Natural killer cell (primary cell): Measurements from ENCODE around the gene CAND1. TPM values are rescaled to one million over a fixed set of nuclear protein-coding genes. Genes with fewer than 3 reads are reported as not detected.

ENCODE experiments used
- ATAC-seq, 3 donors: fragments of 150-1000 bp in 2 of 3; fragments of 200-7000 bp in 1 of 3; cut with Tn5 transposase; 1 replicate in 1 of 3; 2 replicates in 2 of 3; pipeline ENCODE4 v1.10.0; 2021; ENCODE audit warnings: mild to moderate bottlenecking in 2 of 3, moderate library complexity in 2 of 3
- DNase-seq, 2 donors: peaks; one replicate each; pipeline versions ENCODE4 v3.0.0 to v3.0.0-alpha.2; 2013 to 2021; ENCODE audit warnings: mixed read lengths in 1 of 2
- H3K27ac ChIP-seq: one replicate; pipeline ENCODE4 v1.5.1; 2013; ENCODE audit warnings: mild to moderate bottlenecking, low read length
- H3K27me3 ChIP-seq: one replicate; pipeline ENCODE4 v1.6.1; 2013; ENCODE audit warnings: low read length; ENCODE audit not compliant: control insufficient read depth, insufficient read depth
- H3K36me3 ChIP-seq: one replicate; pipeline ENCODE4 v1.6.1; 2013; ENCODE audit warnings: low read length; ENCODE audit not compliant: control insufficient read depth, insufficient read depth
- H3K4me1 ChIP-seq: one replicate; pipeline ENCODE4 v1.6.1; 2013; ENCODE audit warnings: low read length; ENCODE audit not compliant: control insufficient read depth, insufficient read depth
- H3K4me3 ChIP-seq: one replicate; pipeline ENCODE4 v1.5.1; 2013; ENCODE audit warnings: low read length
- H3K9me3 ChIP-seq: one replicate; pipeline ENCODE4 v1.6.1; 2013; ENCODE audit warnings: low read length; ENCODE audit not compliant: control insufficient read depth, insufficient read depth
- H3K27ac Mint-ChIP-seq, 2 donors: one replicate each; pipeline ENCODE4 v1.8.0; 2022; ENCODE audit warnings: mild to moderate bottlenecking in 2 of 2, mixed read lengths in 2 of 2, moderate library complexity in 1 of 2
- H3K27me3 Mint-ChIP-seq, 2 donors: one replicate each; pipeline ENCODE4 v1.8.0; 2022; ENCODE audit warnings: low read depth in 2 of 2, mixed read lengths in 2 of 2
- H3K36me3 Mint-ChIP-seq: one replicate; pipeline ENCODE4 v1.8.0; 2022; ENCODE audit warnings: mixed read lengths
- H3K4me1 Mint-ChIP-seq, 2 donors: one replicate each; pipeline ENCODE4 v1.8.0; 2022; ENCODE audit warnings: mixed read lengths in 2 of 2
- H3K4me3 Mint-ChIP-seq: one replicate; pipeline ENCODE4 v1.8.0; 2022; ENCODE audit warnings: mild to moderate bottlenecking, moderate library complexity, mixed read lengths
- H3K9me3 Mint-ChIP-seq, 2 donors: one replicate each; pipeline ENCODE4 v1.8.0; 2022; ENCODE audit warnings: mixed read lengths in 2 of 2
- WGBS: methylation state at CpG from one replicate; pipeline ENCODE4 v1.1.7; 2013; ENCODE audit warnings: missing lambda C conversion rate; ENCODE audit not compliant: insufficient coverage; 5-methylcytosine and 5-hydroxymethylcytosine counted together
- intact Hi-C: fragments of 100-400 bp; cut with micrococcal nuclease; formaldehyde crosslinking; loops from one replicate; pipeline ENCODE4 v1.14.2; 2022
- total RNA-seq, 4 donors: library from RNA; stranded (reverse); fragments of 120-200 nt in 1 of 4; gene quantifications; one replicate each; pipeline versions ENCODE4 v1.2.3 to v1.2.4, GENCODE V29; 2013 to 2022
- TF ChIP-seq, protein P1 (sequence below): fragments of 200-600 bp; IDR thresholded peaks from one replicate; pipeline ENCODE4 v1.8.0; 2022; ENCODE audit warnings: antibody characterized with exemption

The CAND1 gene
- total RNA-seq, 3 donors from 2014 or later (not counting 1 experiment from before 2014, with no cell fraction given), result 103 to 118 (median 104) TPM

DNA sequence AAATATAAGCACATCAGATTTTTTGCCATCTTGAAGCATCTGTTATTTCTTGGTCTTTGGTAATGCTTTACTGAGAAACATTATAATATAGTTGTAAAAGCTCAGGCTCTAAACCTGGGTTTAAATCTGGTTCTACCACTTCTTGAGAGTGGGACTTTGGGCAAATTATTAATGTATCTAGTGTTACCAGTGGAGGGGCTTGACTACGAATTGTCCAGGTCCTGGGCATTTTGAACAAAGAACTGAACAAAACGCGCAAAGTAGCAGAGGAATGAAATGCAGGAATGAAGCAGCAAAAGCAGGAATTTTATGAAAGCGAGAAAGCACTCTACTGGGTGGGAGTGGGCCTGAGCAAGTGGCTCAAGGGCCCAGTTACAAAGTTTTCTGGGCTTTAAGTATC lies 50.8 kb downstream of the CAND1 start:
- Histone ChIP-seq H3K27ac (no peak overlapping the region), H3K36me3 (peaks cover 5% of the 10 kb centered on the region), H3K4me1 (peaks cover 4% of the 10 kb centered on the region), H3K27me3 (no peaks in the 10 kb centered on the region), H3K4me3 (no peak overlapping the region), H3K9me3 (no peaks in the 10 kb centered on the region)
- Mint-ChIP-seq H3K9me3 (no peaks in the 10 kb centered on the region), H3K36me3 (no peaks in the 10 kb centered on the region), H3K27me3 (no peaks in the 10 kb centered on the region), H3K27ac (no peak overlapping the region), H3K4me1 (peaks cover 15 to 24% of the 10 kb centered on the region in 2 donors), H3K4me3 (no peak overlapping the region)
- intact Hi-C loops, result no loop called here
- ATAC-seq, result no peak
- DNase-seq, result no peak
- TF ChIP-seq, protein P1, sequence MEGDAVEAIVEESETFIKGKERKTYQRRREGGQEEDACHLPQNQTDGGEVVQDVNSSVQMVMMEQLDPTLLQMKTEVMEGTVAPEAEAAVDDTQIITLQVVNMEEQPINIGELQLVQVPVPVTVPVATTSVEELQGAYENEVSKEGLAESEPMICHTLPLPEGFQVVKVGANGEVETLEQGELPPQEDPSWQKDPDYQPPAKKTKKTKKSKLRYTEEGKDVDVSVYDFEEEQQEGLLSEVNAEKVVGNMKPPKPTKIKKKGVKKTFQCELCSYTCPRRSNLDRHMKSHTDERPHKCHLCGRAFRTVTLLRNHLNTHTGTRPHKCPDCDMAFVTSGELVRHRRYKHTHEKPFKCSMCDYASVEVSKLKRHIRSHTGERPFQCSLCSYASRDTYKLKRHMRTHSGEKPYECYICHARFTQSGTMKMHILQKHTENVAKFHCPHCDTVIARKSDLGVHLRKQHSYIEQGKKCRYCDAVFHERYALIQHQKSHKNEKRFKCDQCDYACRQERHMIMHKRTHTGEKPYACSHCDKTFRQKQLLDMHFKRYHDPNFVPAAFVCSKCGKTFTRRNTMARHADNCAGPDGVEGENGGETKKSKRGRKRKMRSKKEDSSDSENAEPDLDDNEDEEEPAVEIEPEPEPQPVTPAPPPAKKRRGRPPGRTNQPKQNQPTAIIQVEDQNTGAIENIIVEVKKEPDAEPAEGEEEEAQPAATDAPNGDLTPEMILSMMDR, result no peak
- WGBS, result 99% methylated on average over 4 of the region's 4 CpGs

DNA sequence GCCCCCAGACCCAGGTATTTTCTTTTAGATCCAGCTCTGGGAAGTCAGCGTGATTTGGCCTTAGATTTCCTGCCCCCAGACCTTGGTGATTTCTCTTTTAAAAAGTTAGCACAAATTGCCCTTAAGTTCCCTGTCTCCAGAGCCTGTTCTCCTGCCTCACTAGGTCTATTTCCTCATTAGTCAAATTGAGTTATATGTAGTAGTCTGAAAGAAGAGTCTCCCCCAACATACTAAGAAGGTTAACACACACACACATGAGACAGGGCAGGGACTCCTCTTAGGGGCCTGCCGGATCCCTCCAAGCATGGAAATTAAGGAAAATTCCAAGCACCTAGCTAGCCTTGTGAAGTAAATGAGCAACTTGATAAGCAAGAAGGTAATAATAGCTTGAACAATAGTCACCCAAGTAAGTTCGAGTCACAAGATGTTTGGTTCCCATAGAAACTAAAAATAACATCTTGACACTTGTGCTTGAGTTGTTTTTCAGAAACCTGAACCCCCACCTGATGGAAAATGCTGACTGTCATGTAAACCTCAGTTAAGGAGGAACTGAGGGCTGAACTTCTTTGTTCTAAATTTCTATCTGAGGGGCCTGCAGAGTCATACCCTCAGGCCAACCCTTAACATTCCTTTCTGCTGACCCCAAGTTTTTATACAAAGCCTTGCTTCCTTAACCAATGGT lies 51.6 kb downstream of the CAND1 start:
- Histone ChIP-seq H3K36me3 (peaks cover 5% of the 10 kb centered on the region), H3K27me3 (no peaks in the 10 kb centered on the region), H3K4me1 (no peaks in the 10 kb centered on the region), H3K9me3 (no peaks in the 10 kb centered on the region), H3K27ac (no peak overlapping the region), H3K4me3 (no peak overlapping the region)
- no peak overlapping the region for H3K4me3 Mint-ChIP-seq
- H3K36me3 Mint-ChIP-seq, result no peaks in the 10 kb centered on the region
- peak in 1 of 2 donors; percentile 32 for DNase-seq
- intact Hi-C loops, result no loop called here
- no peaks in the 10 kb centered on the region for H3K9me3 Mint-ChIP-seq
- no peaks in the 10 kb centered on the region for H3K27me3 Mint-ChIP-seq
- peaks cover 11 to 19% of the 10 kb centered on the region in 2 donors for H3K4me1 Mint-ChIP-seq
- WGBS, result 50% methylated on average over 2 of the region's 3 CpGs
- H3K27ac Mint-ChIP-seq, result peak overlapping the region; percentile 3 to 4
- ATAC-seq, result no peak
- TF ChIP-seq, protein P1, result no peak

DNA sequence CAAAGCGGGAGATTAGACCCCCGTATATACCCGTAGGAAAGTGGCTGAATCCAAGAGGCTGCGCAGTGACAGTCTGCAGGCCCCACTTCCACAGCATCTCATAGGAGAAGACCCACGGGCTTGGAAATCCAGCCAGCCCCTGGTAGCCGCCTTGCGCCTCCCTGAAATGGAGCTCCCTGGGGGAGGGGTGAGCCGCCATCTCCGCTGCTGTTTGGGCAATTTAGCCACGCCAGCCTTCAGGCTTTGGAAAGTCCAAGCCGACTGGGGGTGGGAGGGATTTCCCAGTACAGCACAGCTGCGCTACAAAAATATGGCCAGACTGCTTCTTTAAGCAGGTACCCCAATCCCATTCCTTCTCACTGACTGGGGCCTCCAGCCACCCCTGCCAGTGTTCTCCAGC lies 53.4 kb downstream of the CAND1 start:
- no peak overlapping the region for H3K27ac ChIP-seq
- DNase-seq (no peak), ATAC-seq (no peak)
- peaks cover 3% of the 10 kb centered on the region for H3K36me3 ChIP-seq
- TF ChIP-seq, protein P1, result no peak
- Mint-ChIP-seq H3K36me3 (no peaks in the 10 kb centered on the region), H3K4me3 (no peak overlapping the region), H3K27ac (no peak overlapping the region), H3K9me3 (no peaks in the 10 kb centered on the region), H3K4me1 (peaks cover 9 to 11% of the 10 kb centered on the region in 2 donors), H3K27me3 (no peaks in the 10 kb centered on the region)
- WGBS, result 92% methylated on average over 12 of the region's 12 CpGs
- no peak overlapping the region for H3K4me3 ChIP-seq
- H3K27me3 ChIP-seq, result no peaks in the 10 kb centered on the region
- H3K9me3 ChIP-seq, result no peaks in the 10 kb centered on the region
- no peaks in the 10 kb centered on the region for H3K4me1 ChIP-seq
- intact Hi-C loops, result no loop called here

DNA sequence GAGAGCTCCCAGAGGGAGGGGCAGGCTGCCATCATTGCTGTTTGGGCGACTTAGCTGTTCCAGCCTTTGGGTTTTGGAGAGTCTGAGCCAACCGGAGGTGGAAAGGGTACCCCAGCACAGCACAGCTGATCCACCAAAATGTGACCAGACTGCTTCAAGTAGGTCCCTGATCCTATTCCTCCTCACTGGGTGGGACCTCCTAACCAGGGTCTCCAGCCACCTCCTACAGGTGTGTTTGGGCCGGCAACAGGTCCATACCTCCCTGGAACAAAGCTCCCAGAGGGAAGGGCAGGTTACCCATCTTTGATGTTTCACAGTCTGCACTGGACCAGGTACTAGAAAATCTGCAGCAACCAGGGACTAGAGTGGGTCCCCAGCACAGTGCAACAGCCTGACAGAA lies 53.8 kb downstream of the CAND1 start:
- intact Hi-C loops, result no loop called here

More for the DNA sequence above, 53.8 kb downstream of the CAND1 start:
- Histone ChIP-seq H3K4me1 (no peaks in the 10 kb centered on the region), H3K9me3 (no peaks in the 10 kb centered on the region), H3K4me3 (no peak overlapping the region), H3K36me3 (peaks cover 3% of the 10 kb centered on the region), H3K27ac (no peak overlapping the region), H3K27me3 (no peaks in the 10 kb centered on the region)
- TF ChIP-seq, protein P1, result no peak
- no peak overlapping the region for H3K4me3 Mint-ChIP-seq
- H3K4me1 Mint-ChIP-seq, result peaks cover 9 to 11% of the 10 kb centered on the region in 2 donors
- ATAC-seq (no peak), DNase-seq (no peak)
- no peak overlapping the region for H3K27ac Mint-ChIP-seq
- no peaks in the 10 kb centered on the region for H3K9me3 Mint-ChIP-seq
- H3K36me3 Mint-ChIP-seq, result no peaks in the 10 kb centered on the region
- no peaks in the 10 kb centered on the region for H3K27me3 Mint-ChIP-seq
- WGBS, result 100% methylated on average over 3 of the region's 3 CpGs
